Thoracic aorta (tissue), 2 donors: Measurements from ENCODE around the gene MCCC1. TPM values are rescaled to one million over a fixed set of nuclear protein-coding genes. Genes with fewer than 3 reads are reported as not detected.
A peak's percentile ranks its signal among the peaks of the same experiment; 100 is the strongest.

Experiments
- ATAC-seq: fragments of 150-250 bp; one replicate; pipeline ENCODE4 v1.8.0; 2017; ENCODE audit warnings: low read depth; ENCODE audit not compliant: insufficient number of reproducible peaks, low FRiP score
- DNase-seq: peaks from one replicate; pipeline ENCODE4 v3.0.0-alpha.2; 2020; ENCODE audit warnings: low spot score
- H3K27ac ChIP-seq, 2 donors: fragments of 200-600 bp; sonication (generic); 1 replicate in 1 of 2; 2 replicates in 1 of 2; pipeline ENCODE4 v1.5.1; 2016; ENCODE audit warnings: mild to moderate bottlenecking in 2 of 2, moderate library complexity in 2 of 2
- H3K27me3 ChIP-seq: fragments of 200-600 bp; sonication (generic); replicated peaks from 2 replicates; pipeline ENCODE4 v1.6.0; 2016; ENCODE audit warnings: mild to moderate bottlenecking; ENCODE audit not compliant: insufficient read depth
- H3K36me3 ChIP-seq: fragments of 200-600 bp; sonication (generic); one replicate; pipeline ENCODE4 v1.5.1; 2016
- H3K4me1 ChIP-seq, 2 donors: fragments of 200-600 bp; sonication (generic); 1 replicate in 1 of 2; 2 replicates in 1 of 2; pipeline versions ENCODE4 v1.5.1 to v1.6.0; 2016; ENCODE audit warnings: low read depth in 2 of 2, mild to moderate bottlenecking in 1 of 2; ENCODE audit not compliant: control insufficient read depth in 1 of 2
- H3K4me3 ChIP-seq: fragments of 200-600 bp; sonication (generic); 2 replicates; pipeline ENCODE4 v1.5.1; 2016; ENCODE audit warnings: mild to moderate bottlenecking
- H3K9me3 ChIP-seq: fragments of 200-600 bp; sonication (generic); 2 replicates; pipeline ENCODE4 v1.5.1; 2016
- CTCF ChIP-seq: fragments of 200-600 bp; sonication (generic); IDR thresholded peaks from one replicate; pipeline ENCODE4 v1.5.1; 2019; ENCODE audit warnings: antibody characterized with exemption
- total RNA-seq, 2 donors: library from RNA; depleted of rRNA; stranded (reverse); fragments of >200 nt; gene quantifications; one replicate each; pipeline versions ENCODE4 v1.1.0 to v1.2.3, GENCODE V29; 2016

Gene MCCC1
- total RNA-seq, 2 donors from 2014 or later, result 23.4 to 28.5 TPM

- H3K36me3 ChIP-seq, result peaks cover 18% of the 10 kb centered on the region
- H3K27ac ChIP-seq, result no peak overlapping the region
- no peaks in the 10 kb centered on the region for H3K27me3 ChIP-seq
- no peak overlapping the region for H3K4me3 ChIP-seq
- peaks cover 3 to 4% of the 10 kb centered on the region in 2 donors for H3K4me1 ChIP-seq
- no peak for TF ChIP-seq CTCF
- ATAC-seq, result no peak
- H3K9me3 ChIP-seq, result no peaks in the 10 kb centered on the region
- DNase-seq, result no peak
Observed at GRCh38 chr3:183015185-183015584, 84.1 kb downstream of the MCCC1 start.

DNA sequence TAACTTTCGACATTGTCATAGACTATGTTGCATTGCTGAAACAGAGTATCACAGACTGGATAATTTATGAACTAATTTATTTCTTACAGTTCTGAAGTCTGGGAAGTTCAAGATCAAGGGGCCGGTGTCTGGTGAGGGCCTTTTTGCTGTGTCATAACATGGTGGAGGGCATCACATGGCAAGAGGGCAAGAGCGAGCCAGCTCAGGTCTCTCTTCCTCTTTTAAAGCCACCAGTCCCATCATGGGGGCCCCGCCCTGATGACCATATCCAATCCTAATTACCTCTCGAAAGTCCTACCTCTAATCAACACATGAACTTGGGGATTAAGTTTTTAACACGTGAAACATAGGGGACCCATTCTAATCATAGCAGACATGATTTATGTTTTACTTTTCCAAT, 85.4 kb downstream of the MCCC1 start:
- no peak for TF ChIP-seq CTCF
- DNase-seq (no peak), ATAC-seq (no peak)
- Histone ChIP-seq H3K9me3 (no peaks in the 10 kb centered on the region), H3K4me3 (no peak overlapping the region), H3K27me3 (no peaks in the 10 kb centered on the region), H3K36me3 (peaks cover 13% of the 10 kb centered on the region), H3K27ac (no peak overlapping the region), H3K4me1 (peaks cover 5 to 17% of the 10 kb centered on the region in 2 donors)

- no peaks in the 10 kb centered on the region for H3K27me3 ChIP-seq
- no peak for ATAC-seq
- H3K27ac ChIP-seq, result no peak overlapping the region
- TF ChIP-seq CTCF, result no peak
- no peaks in the 10 kb centered on the region for H3K9me3 ChIP-seq
- peaks cover 10% of the 10 kb centered on the region for H3K36me3 ChIP-seq
- DNase-seq, result no peak
- H3K4me1 ChIP-seq, result peaks cover 10 to 21% of the 10 kb centered on the region in 2 donors
- no peak overlapping the region for H3K4me3 ChIP-seq
Observed at GRCh38 chr3:183013074-183013473, 86.2 kb downstream of the MCCC1 start.

GRCh38 chr3:183008800-183009199, 90.5 kb downstream of the MCCC1 start:
- DNase-seq (no peak), ATAC-seq (no peak)
- Histone ChIP-seq H3K36me3 (no peaks in the 10 kb centered on the region), H3K9me3 (no peaks in the 10 kb centered on the region), H3K27me3 (no peaks in the 10 kb centered on the region), H3K4me1 (peaks cover 13 to 21% of the 10 kb centered on the region in 2 donors), H3K4me3 (no peak overlapping the region), H3K27ac (peak overlapping the region in 1 of 2 donors; percentile 21)
- no peak for TF ChIP-seq CTCF

DNA sequence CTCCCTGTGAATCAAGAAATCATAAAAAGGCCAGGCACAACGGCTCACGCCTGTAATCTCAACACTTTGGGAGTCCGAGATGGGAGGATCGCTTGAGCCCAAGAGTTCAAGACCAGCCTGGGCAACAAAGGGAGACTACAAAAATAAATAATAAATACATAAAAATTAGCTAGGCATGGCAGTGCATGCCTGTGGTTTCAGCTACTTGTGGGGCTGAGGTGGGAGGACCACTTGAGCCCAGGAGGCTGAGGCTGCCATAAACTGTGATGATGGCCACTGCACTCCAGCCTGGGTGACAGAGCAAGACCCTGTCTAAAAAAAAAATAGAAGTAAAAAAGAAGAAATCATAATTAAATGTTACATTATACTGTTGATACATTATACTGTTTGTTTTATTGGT, 91.0 kb downstream of the MCCC1 start:
- Histone ChIP-seq H3K36me3 (no peaks in the 10 kb centered on the region), H3K27ac (no peak overlapping the region), H3K27me3 (no peaks in the 10 kb centered on the region), H3K4me3 (no peak overlapping the region), H3K4me1 (peaks cover 13 to 21% of the 10 kb centered on the region in 2 donors), H3K9me3 (no peaks in the 10 kb centered on the region)
- DNase-seq (no peak), ATAC-seq (no peak)
- no peak for TF ChIP-seq CTCF
